ENCODE results near the gene RASA3.

The RASA3 gene

GRCh38 chr13:114088863-114089262 is 43.6 kb downstream of the RASA3 start:
- no peaks in the 10 kb centered on the region for H3K27me3 ChIP-seq
- no peaks in the 10 kb centered on the region for H3K36me3 ChIP-seq
- no peaks in the 10 kb centered on the region for H3K9me3 ChIP-seq
- H3K4me3 ChIP-seq (ENCODE audit: low read depth in 1 of 2, low read length in 1 of 2) = no peak overlapping the region
- H3K4me1 ChIP-seq (ENCODE audit: control insufficient read depth in 1 of 2, insufficient read depth in 1 of 2, low read depth in 1 of 2, low read length in 1 of 2) = no peaks in the 10 kb centered on the region
- no peak overlapping the region for H3K27ac ChIP-seq
- TF ChIP-seq, protein P1, sequence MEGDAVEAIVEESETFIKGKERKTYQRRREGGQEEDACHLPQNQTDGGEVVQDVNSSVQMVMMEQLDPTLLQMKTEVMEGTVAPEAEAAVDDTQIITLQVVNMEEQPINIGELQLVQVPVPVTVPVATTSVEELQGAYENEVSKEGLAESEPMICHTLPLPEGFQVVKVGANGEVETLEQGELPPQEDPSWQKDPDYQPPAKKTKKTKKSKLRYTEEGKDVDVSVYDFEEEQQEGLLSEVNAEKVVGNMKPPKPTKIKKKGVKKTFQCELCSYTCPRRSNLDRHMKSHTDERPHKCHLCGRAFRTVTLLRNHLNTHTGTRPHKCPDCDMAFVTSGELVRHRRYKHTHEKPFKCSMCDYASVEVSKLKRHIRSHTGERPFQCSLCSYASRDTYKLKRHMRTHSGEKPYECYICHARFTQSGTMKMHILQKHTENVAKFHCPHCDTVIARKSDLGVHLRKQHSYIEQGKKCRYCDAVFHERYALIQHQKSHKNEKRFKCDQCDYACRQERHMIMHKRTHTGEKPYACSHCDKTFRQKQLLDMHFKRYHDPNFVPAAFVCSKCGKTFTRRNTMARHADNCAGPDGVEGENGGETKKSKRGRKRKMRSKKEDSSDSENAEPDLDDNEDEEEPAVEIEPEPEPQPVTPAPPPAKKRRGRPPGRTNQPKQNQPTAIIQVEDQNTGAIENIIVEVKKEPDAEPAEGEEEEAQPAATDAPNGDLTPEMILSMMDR (IDR thresholded peaks at IDR 0.05) = no peak

GRCh38 chr13:114088234-114088633 is 44.2 kb downstream of the RASA3 start:
- no peak overlapping the region for H3K4me3 ChIP-seq (ENCODE audit: low read depth in 1 of 2, low read length in 1 of 2)
- no peaks in the 10 kb centered on the region for H3K4me1 ChIP-seq (ENCODE audit: control insufficient read depth in 1 of 2, insufficient read depth in 1 of 2, low read depth in 1 of 2, low read length in 1 of 2)
- no peak overlapping the region for H3K27ac ChIP-seq
- no peaks in the 10 kb centered on the region for H3K36me3 ChIP-seq
- no peaks in the 10 kb centered on the region for H3K27me3 ChIP-seq
- no peaks in the 10 kb centered on the region for H3K9me3 ChIP-seq
- TF ChIP-seq, protein P1 (IDR thresholded peaks at IDR 0.05) = no peak

- Histone ChIP-seq H3K27ac (no peak overlapping the region), H3K27me3 (no peaks in the 10 kb centered on the region), H3K4me3 (ENCODE audit: low read depth in 1 of 2, low read length in 1 of 2) (no peak overlapping the region), H3K9me3 (no peaks in the 10 kb centered on the region), H3K4me1 (ENCODE audit: control insufficient read depth in 1 of 2, insufficient read depth in 1 of 2, low read depth in 1 of 2, low read length in 1 of 2) (no peaks in the 10 kb centered on the region), H3K36me3 (no peaks in the 10 kb centered on the region)
- TF ChIP-seq, protein P1 (IDR thresholded peaks at IDR 0.05) = no peak
These were observed 45.0 kb downstream of the RASA3 start for GRCh38 chr13:114087430-114087829.

GRCh38 chr13:114082849-114083645 is 49.4 kb downstream of the RASA3 start:
- Histone ChIP-seq H3K27me3 (no peaks in the 10 kb centered on the region), H3K4me3 (ENCODE audit: low read depth in 1 of 2, low read length in 1 of 2) (no peak overlapping the region), H3K9me3 (no peaks in the 10 kb centered on the region), H3K36me3 (no peaks in the 10 kb centered on the region), H3K4me1 (ENCODE audit: control insufficient read depth in 1 of 2, insufficient read depth in 1 of 2, low read depth in 1 of 2, low read length in 1 of 2) (no peaks in the 10 kb centered on the region), H3K27ac (no peak overlapping the region)
- TF ChIP-seq, protein P1 (IDR thresholded peaks at IDR 0.05) = no peak

DNA sequence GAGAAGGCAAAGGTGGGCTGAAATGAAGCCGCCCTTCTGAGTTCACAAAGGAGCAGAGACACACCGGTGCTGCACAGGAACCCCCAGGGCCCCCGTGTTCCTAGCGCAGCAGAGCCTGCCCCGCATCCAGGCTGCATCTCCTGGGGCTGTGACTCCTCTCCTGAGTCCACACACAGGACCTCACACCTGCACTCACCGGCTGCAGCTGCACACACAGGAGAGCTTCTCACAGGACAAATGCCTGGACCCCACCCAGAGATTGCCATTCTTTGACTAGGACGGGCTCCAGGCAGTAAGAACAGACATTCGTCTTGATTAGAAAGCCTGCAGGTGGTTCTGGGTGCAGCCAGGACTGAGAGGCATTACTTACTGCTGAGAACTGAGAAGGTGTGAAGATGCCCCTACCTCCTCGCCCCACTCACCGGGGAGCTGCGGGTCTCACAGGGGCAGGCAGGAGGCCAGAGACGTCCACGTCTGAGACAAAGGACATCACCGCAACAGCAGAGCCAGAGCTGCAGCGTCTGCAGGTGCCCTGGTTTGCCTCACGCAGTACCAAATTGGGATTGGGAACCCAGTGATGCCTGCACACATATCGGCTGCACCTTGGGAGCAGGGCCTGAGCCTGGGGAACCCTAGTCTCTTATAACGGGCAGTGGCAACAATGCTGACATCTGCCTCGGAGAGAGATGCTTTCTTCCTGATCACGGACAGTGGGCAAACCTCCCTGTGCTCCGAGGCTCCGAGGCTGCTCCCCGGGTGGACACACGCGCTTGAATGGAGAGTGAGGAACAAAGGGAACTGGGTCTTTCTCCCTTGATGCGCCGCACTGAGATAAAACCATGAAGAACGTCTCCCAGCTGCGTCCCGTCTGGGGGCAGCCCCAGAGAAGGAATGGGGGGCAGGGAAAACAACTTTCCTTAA is 50.4 kb downstream of the RASA3 start:
- Histone ChIP-seq H3K4me3 (ENCODE audit: low read depth in 1 of 2, low read length in 1 of 2) (no peak overlapping the region), H3K27me3 (no peaks in the 10 kb centered on the region), H3K4me1 (ENCODE audit: control insufficient read depth in 1 of 2, insufficient read depth in 1 of 2, low read depth in 1 of 2, low read length in 1 of 2) (no peaks in the 10 kb centered on the region), H3K9me3 (no peaks in the 10 kb centered on the region), H3K36me3 (no peaks in the 10 kb centered on the region), H3K27ac (no peak overlapping the region)
- TF ChIP-seq, protein P1 (IDR thresholded peaks at IDR 0.05) = no peak
